ENCODE data around the gene ZNF91.
"Not testable (repeated sequence)": the region's sequence is repeated elsewhere in the genome, so short reads cannot be mapped to it uniquely, and the experiment has no call there.

Gene ZNF91

DNA sequence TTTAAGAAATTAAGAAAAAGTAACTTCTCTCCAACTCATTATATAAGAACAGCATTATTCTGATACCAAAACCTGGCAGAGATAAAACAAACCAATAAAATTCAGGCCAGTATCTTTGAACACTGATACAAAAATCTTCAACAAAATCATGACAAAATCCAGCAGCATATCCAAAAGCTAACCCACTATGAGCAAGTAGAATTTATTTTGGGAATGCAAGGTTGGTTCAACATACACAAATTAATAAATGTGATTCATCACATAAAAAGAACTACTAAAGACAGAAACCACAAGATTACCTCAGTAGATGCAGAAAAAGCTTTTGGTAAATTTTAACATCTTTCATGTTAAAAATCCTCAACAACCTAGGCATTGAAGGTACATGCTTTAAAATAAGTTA is 12.3 kb downstream of the ZNF91 start:
- no peak overlapping the region for H2AFZ ChIP-seq (ENCODE audit: low read length)
- H3K9me3 ChIP-seq (replicated peaks; ENCODE audit: insufficient read depth, low read length): no peaks in the 10 kb centered on the region
- H3K9ac ChIP-seq (ENCODE audit: low read length): no peak overlapping the region
- H3K79me2 ChIP-seq (ENCODE audit: low read length): no peaks in the 10 kb centered on the region
- no peaks in the 10 kb centered on the region for H3K4me1 ChIP-seq (ENCODE audit: low read length)
- no peaks in the 10 kb centered on the region for H3K36me3 ChIP-seq (replicated peaks; ENCODE audit: insufficient read depth, low read length)
- H3K4me3 ChIP-seq (ENCODE audit: low read length): no peak overlapping the region
- H3K9me2 ChIP-seq (replicated peaks; ENCODE audit: insufficient read depth, low read length): no peaks in the 10 kb centered on the region
- H3F3A ChIP-seq (ENCODE audit: insufficient read depth, low read length): peaks cover 7% of the 10 kb centered on the region
- H3K27ac ChIP-seq (ENCODE audit: low read length): no peak overlapping the region
- TF ChIP-seq, protein P1, sequence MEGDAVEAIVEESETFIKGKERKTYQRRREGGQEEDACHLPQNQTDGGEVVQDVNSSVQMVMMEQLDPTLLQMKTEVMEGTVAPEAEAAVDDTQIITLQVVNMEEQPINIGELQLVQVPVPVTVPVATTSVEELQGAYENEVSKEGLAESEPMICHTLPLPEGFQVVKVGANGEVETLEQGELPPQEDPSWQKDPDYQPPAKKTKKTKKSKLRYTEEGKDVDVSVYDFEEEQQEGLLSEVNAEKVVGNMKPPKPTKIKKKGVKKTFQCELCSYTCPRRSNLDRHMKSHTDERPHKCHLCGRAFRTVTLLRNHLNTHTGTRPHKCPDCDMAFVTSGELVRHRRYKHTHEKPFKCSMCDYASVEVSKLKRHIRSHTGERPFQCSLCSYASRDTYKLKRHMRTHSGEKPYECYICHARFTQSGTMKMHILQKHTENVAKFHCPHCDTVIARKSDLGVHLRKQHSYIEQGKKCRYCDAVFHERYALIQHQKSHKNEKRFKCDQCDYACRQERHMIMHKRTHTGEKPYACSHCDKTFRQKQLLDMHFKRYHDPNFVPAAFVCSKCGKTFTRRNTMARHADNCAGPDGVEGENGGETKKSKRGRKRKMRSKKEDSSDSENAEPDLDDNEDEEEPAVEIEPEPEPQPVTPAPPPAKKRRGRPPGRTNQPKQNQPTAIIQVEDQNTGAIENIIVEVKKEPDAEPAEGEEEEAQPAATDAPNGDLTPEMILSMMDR (IDR thresholded peaks at IDR 0.05; ENCODE audit: low read length): no peak
- TF ChIP-seq EZH2 (optimal IDR thresholded peaks at IDR 0.05; ENCODE audit: low read depth, low read length) (no peak), EZH2phosphoT487 (IDR thresholded peaks at IDR 0.05; ENCODE audit: low read length) (no peak)
- H3K27me3 ChIP-seq (replicated peaks; ENCODE audit: insufficient read depth, low read length): no peaks in the 10 kb centered on the region
- H3K4me2 ChIP-seq (ENCODE audit: low read depth, low read length): no peak overlapping the region
- no peak for DNase-seq
- no peaks in the 10 kb centered on the region for H4K20me1 ChIP-seq (ENCODE audit: insufficient read depth, low read length)

DNA sequence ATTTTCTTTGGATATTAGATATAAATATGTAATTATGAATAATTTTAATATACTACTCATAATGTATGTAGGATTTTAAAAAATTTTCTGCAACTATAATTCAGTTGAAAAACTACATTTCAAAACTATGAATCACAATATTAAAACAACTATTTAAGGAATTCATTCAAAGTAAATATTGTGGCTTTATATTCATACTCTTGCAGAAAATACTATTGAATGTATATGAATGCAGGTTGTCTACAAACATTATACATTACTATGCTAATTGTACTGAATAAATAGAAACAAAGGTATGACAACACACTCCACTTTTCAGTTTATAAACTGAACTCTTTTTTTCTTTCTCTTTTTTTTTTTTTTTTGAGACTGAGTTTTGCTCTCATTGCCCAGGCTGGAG is 14.2 kb downstream of the ZNF91 start:
- Histone ChIP-seq H3K9me3 (replicated peaks; ENCODE audit: insufficient read depth, low read length) (no peaks in the 10 kb centered on the region), H3K36me3 (replicated peaks; ENCODE audit: insufficient read depth, low read length) (no peaks in the 10 kb centered on the region), H3K4me1 (ENCODE audit: low read length) (no peaks in the 10 kb centered on the region), H3K4me2 (ENCODE audit: low read depth, low read length) (no peak overlapping the region), H2AFZ (ENCODE audit: low read length) (no peak overlapping the region), H3K27ac (ENCODE audit: low read length) (no peak overlapping the region), H3K9me2 (replicated peaks; ENCODE audit: insufficient read depth, low read length) (no peaks in the 10 kb centered on the region), H3K9ac (ENCODE audit: low read length) (no peak overlapping the region), H3K79me2 (ENCODE audit: low read length) (no peaks in the 10 kb centered on the region), H4K20me1 (ENCODE audit: insufficient read depth, low read length) (no peaks in the 10 kb centered on the region), H3K27me3 (replicated peaks; ENCODE audit: insufficient read depth, low read length) (no peaks in the 10 kb centered on the region), H3F3A (ENCODE audit: insufficient read depth, low read length) (peaks cover 7% of the 10 kb centered on the region), H3K4me3 (ENCODE audit: low read length) (no peak overlapping the region)
- no peak for TF ChIP-seq EZH2 (optimal IDR thresholded peaks at IDR 0.05; ENCODE audit: low read depth, low read length)
- TF ChIP-seq, protein P1 (IDR thresholded peaks at IDR 0.05; ENCODE audit: low read length): no peak
- TF ChIP-seq EZH2phosphoT487 (IDR thresholded peaks at IDR 0.05; ENCODE audit: low read length): no peak
- no peak for DNase-seq

DNA sequence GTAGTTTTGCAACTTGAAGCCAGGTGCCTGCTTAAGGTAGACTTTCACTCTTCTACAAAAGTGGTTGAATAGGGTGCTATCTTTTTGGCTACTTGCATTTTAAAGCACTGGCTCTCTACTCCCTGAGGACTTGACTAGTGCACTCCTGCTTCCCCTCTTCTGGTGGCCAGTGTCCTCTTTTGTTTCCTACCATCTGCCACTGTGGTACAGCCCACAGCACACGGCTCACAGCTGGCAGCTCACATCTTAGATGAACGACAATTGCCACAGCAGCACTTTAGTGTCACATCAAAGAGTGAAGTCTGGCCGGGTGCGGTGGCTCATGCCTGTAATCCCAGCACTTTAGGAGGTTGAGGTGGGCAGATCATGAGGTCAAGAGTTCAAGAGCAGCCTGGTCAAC is 15.6 kb downstream of the ZNF91 start:
- H3K27me3 ChIP-seq (replicated peaks; ENCODE audit: insufficient read depth, low read length); H3K9ac ChIP-seq (ENCODE audit: low read length); H3K9me3 ChIP-seq (replicated peaks; ENCODE audit: insufficient read depth, low read length); H4K20me1 ChIP-seq (ENCODE audit: insufficient read depth, low read length); H3K9me2 ChIP-seq (replicated peaks; ENCODE audit: insufficient read depth, low read length); H3K4me3 ChIP-seq (ENCODE audit: low read length); H3K79me2 ChIP-seq (ENCODE audit: low read length); H3K4me1 ChIP-seq (ENCODE audit: low read length); H2AFZ ChIP-seq (ENCODE audit: low read length); H3K36me3 ChIP-seq (replicated peaks; ENCODE audit: insufficient read depth, low read length); H3F3A ChIP-seq (ENCODE audit: insufficient read depth, low read length): not testable (repeated sequence)
- peak overlapping the region; percentile 40; the same call in 1 of the 2 replicates for H3K27ac ChIP-seq (ENCODE audit: low read length)
- DNase-seq: peak; percentile 23
- H3K4me2 ChIP-seq (ENCODE audit: low read depth, low read length): peak overlapping the region; percentile 3; the same call in 1 of the 2 replicates

DNA sequence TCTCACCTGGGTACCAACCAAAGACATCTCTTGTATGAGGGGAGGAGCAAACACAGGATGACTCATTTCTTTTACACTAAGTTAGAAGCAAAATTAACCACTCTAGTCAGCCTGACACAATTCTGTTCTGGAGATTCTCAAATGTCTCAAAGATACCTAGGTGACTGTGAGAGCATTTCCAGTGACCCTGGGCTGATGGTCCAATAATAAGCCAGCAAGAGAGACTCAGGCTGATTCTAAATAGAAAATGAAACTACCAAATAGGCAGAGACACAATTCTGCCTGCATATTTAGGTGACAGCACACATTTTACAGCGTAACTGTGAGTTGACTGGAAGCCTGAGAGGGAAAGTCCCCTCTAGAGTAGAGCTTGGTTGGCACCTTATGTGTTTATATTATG is 16.3 kb downstream of the ZNF91 start:
- no peak overlapping the region for H3K4me3 ChIP-seq (ENCODE audit: low read length)
- H3K4me2 ChIP-seq (ENCODE audit: low read depth, low read length): peak overlapping the region; percentile 3; the same call in 1 of the 2 replicates
- no peak overlapping the region for H3K9ac ChIP-seq (ENCODE audit: low read length)
- H2AFZ ChIP-seq (ENCODE audit: low read length): no peak overlapping the region
- H4K20me1 ChIP-seq (ENCODE audit: insufficient read depth, low read length): no peaks in the 10 kb centered on the region
- peak; percentile 74 for DNase-seq
- H3K9me2 ChIP-seq (replicated peaks; ENCODE audit: insufficient read depth, low read length): no peaks in the 10 kb centered on the region
- H3K79me2 ChIP-seq (ENCODE audit: low read length): no peaks in the 10 kb centered on the region
- peaks cover 7% of the 10 kb centered on the region for H3F3A ChIP-seq (ENCODE audit: insufficient read depth, low read length)
- H3K36me3 ChIP-seq (replicated peaks; ENCODE audit: insufficient read depth, low read length): no peaks in the 10 kb centered on the region
- H3K9me3 ChIP-seq (replicated peaks; ENCODE audit: insufficient read depth, low read length): no peaks in the 10 kb centered on the region
- H3K27ac ChIP-seq (ENCODE audit: low read length): peak overlapping the region; percentile 31; the same call in 1 of the 2 replicates
- no peaks in the 10 kb centered on the region for H3K4me1 ChIP-seq (ENCODE audit: low read length)
- TF ChIP-seq, protein P1 (IDR thresholded peaks at IDR 0.05; ENCODE audit: low read length): no peak
- TF ChIP-seq EZH2 (optimal IDR thresholded peaks at IDR 0.05; ENCODE audit: low read depth, low read length): no peak
- TF ChIP-seq EZH2phosphoT487 (IDR thresholded peaks at IDR 0.05; ENCODE audit: low read length): no peak
- no peaks in the 10 kb centered on the region for H3K27me3 ChIP-seq (replicated peaks; ENCODE audit: insufficient read depth, low read length)

Data from MM.1S (cell line).